Measurements from ENCODE around the gene DQX1.

DQX1 gene

DNA sequence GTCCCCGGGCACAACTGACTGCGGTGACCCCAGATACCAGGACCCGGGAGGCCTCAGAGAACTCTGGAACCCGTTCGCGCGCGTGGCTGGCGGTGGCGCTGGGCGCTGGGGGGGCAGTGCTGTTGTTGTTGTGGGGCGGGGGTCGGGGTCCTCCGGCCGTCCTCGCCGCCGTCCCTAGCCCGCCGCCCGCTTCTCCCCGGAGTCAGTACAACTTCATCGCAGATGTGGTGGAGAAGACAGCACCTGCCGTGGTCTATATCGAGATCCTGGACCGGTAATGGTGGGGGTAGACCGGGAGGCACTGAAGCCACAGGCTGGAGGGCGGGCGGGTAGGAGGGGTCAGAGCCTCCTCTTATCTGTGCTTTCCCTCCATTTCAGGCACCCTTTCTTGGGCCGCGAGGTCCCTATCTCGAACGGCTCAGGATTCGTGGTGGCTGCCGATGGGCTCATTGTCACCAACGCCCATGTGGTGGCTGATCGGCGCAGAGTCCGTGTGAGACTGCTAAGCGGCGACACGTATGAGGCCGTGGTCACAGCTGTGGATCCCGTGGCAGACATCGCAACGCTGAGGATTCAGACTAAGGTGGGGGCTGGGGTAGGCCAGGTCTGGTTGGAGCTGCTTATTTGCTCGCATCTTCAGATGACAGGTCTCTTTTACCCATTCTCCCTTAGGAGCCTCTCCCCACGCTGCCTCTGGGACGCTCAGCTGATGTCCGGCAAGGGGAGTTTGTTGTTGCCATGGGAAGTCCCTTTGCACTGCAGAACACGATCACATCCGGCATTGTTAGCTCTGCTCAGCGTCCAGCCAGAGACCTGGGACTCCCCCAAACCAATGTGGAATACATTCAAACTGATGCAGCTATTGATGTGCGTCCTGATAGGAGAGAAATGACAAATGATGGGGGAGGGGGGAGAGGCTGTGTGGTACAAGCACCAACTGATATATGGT, 4.5 kb upstream of the DQX1 start:
- DNase-seq (ENCODE audit: low spot score) = peak; percentile 54

DNA sequence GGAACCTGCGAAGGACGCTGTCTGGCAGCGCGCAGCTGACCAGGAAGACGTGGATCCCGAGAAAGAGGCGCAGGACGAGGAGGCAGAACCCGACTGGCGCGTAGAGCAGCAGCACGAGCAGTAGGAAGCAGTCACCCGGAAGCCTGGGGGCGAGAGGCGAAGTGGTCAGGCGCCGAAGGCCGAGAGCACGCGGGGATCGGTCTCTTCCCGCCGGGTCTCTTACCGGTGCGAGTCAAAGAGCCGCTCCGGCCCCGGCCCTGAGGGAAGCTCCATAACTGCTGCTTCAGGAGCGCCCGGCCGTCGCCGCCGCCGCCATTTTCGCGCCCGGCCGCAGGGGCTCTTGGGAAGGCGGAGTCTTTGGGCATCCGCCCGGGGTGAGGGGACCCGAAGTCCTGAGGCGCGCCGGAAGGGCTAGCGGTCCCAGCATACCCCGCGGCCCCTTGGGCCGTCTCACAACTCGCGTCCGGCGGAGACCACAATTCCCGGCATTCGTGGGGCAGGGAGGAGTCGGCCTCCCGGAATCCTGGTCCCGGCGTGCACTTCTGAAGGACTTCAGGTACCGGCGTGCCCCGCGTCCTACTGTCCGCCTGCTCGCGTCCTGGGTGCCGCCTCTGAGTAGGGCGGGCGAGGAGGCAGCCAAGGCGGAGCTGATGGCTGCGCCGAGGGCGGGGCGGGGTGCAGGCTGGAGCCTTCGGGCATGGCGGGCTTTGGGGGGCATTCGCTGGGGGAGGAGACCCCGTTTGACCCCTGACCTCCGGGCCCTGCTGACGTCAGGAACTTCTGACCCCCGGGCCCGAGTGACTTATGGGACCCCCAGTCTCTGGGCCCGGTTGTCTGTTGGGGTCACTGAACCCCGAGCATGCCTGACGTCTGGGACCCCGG, 3.6 kb upstream of the DQX1 start, which contains the start of the genes AUP1 and HTRA2:
Gene AUP1 (minus strand): TSS at position 350 of the 882 bp plus-strand sequence. CDS start 77 bp downstream, at position 273.
Gene HTRA2 (plus strand): TSS at position 577 of the 882 bp plus-strand sequence. CDS start 74 bp downstream, at position 651.
- peak; percentile 99 for DNase-seq (ENCODE audit: low spot score)

DNA sequence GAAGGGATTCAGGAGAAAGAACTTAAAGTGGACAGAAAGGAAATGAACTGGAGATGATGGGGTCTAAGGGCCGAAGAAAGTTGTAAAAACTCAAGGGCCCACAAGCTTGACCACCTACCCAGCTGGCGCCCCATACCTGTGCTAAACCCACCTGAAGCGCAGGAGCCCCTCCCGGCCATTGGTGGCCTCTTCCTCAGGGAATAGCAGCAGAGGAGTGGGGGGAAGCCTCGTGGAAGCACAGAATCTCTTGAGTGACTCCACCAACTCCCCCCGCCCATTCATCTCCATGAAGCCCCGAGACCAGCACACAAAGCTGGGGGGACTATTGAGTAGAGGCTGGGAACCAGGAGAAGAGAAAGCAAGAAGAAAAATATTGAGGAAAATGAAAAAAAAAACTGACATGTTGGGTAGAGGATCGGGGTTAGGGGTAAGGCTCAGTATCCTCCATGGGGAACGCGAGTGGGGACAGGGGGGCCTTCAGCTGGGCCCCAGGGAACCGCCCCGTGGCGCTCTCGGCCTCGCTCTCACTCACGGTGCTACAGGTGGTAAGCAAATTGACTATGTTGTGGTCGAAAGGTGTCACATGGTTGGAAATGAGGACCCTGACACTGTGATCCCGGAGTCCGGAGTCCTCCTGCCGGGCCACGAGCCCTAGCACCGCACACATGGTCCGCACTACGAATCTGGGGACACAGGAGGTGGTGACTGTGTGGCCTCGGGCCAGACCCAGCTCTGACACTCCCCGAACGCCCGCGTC, 2.7 kb upstream of the DQX1 start:
- DNase-seq (ENCODE audit: low spot score) = no peak

DNA sequence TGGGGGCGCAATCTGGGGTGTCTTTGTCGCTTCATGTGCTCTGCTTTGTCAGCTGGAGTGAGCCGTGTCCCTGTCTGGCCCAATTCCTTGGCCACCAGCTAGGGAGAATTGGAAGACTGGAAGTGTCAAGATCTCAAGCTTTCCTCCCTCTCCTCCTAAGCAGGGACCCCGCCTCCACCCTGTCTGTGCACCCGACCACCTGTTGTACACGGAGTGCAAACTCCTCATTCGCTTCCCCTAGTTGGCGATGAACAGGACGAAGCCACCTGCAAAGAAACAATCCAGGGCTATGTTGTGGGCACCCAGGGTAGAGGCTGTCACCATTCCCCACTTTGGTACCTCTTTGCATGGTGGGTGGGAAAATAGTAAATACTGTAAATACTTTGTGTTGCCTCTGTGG, 1.7 kb upstream of the DQX1 start:
- DNase-seq (ENCODE audit: low spot score) = no peak

DNA sequence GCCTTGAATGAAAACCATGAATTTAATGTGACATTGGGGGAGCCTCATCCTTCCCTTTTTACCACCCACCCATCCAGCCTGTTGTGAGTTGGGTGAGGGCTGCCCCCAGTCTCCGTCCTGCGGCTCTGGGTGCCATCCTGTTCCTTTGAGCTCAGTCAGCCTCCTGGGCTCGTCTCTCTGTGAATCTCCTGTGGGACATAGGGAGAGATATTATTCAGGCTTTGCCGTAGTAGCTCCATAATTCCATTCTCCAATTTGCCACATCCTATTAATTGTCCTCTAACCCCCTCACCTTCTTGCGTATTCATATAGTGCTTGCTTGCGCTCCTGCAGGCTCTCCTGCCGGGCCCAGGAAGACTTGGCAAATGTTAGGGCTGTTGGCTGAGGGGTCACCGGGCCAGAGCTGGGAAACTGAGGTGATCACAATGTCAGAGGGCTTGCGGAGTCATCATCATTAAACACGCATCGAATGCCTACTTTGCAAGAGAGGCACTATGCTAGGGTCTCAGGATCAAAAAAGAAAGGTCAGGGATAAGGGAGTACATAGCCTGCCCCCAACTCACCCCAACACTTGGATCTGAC, 709 bp upstream of the DQX1 start:
- no peak for DNase-seq (ENCODE audit: low spot score)

DNA sequence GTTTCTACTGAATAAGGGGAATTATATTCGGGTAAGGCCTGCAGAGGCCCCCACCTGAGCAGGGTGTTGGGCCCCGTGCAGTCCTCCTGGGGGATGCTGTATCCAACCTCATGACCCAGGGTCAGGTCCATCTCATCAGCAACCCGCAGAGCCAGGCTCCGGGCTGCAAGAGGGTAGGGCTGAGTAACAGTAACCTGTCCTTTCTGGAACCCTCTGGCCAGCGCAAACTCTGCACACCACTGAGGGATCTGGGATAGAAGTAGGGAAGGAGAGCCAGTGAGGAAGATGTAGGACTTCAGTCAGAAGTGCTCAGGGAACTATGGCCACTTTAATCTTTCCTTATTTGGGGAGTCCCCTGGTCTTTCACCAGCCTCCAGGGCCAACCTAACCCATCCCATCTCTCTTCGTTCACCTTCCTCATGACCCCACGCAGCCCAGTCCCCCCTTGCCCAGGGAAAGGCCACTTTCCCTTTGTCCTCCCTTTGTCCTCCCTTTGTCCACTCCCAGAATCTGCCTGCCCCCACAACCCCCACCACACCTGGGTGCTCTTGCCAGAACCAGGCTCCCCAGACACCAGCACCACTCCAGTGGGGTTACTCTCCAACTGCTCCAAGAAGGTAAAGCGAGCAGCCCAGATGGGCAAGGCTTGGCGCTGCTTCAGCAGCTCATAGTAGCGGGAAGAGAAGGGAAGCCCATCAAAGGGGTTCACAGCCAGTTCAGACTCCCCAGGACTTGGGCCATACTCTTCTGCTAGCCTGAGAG, 895 bp downstream of the DQX1 start:
- no peak for DNase-seq (ENCODE audit: low spot score)

DNA sequence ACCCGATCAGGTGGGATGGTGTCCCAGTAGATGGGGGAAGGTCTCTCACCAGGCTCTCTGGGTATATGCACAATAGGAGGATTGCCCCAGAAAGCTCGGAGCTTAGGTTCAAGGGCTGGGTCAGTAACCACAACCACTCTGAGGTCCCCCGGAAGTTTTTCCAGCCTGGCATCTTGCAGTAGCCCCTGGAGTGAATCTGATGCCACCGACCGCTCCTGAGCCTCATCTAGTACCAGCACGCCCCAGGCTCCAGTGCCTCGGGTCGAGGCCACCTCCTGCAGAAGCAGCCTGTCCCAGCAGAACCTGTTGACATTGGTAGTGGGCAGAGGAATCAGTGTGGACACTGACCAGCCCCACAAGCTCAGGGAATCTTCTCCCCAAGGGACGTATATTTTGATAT, 2.0 kb downstream of the DQX1 start:
- no peak for DNase-seq (ENCODE audit: low spot score)

DNA sequence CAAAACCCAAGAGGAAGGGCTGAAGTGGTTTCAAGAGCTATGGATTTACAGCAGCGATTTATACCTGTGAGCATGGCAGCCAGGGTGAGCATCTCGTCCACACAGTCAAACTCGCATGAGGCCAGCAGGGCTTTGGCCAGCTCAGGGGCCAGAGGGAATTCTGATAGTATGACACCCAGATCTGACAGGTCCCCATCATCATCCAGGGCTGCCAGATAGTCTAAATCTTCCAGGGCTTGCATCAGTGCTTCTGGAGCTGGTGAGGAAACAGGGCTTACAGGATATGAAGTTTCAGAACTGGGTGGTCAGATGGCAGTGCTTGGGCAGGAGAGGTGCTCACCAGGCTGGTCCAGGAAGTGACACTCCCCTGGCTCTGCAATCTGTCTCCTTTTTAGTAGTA, 3.5 kb downstream of the DQX1 start:
- DNase-seq (ENCODE audit: low spot score) = no peak

DNA sequence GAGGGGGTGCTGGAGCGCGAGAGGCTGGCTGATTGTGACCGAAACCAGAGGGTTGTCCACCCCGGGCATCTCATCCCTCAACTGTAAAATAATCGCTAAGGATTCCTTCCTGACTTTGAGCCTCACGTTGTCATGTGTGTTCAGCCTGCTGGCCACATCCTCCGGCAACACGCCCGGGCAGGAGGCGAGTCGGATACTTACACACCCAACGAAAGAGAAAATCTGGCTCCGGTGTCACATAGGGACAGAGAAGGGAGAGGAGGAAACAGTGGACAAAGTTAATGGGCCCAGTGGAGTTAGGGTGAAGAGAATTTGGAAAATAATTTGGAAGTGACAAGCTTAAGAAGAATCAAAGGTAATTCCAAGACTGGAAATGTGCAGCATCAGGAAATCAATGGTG, 9.4 kb downstream of the DQX1 start:
- no peak for DNase-seq (ENCODE audit: low spot score)

DNA sequence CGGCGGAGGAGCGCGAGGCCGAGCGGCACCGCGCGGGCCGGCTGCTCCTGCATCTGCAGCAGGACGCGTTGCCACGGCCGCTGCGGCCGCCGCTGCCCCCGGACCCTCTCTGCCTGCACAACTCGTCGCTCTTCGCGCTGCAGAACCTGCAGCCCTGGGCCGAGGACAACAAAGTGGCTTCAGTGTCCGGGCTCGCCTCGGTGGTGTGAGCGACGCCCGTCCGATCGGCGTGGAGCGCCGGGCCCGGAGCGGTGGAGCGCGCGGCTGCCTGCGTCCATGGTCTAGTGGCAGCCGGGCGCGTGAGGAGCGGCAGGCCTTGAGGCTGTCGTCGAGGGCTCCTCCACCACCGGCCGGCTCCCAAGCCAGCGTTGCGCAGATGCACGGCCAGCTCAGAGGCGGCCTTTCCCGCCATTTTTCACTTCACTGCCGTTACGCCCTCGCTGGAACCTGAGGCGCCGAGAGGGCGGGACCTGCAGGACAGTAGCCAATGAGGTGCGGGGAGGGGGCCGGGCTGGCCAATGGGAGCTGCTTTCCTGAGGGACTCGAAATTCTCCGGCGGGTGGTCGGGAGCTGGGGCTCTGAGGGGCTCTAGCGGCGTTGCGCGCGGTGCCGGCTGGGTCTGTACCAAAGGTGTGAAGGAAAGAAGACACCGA, 9.9 kb downstream of the DQX1 start:
- peak; percentile 92 for DNase-seq (ENCODE audit: low spot score)

DNA sequence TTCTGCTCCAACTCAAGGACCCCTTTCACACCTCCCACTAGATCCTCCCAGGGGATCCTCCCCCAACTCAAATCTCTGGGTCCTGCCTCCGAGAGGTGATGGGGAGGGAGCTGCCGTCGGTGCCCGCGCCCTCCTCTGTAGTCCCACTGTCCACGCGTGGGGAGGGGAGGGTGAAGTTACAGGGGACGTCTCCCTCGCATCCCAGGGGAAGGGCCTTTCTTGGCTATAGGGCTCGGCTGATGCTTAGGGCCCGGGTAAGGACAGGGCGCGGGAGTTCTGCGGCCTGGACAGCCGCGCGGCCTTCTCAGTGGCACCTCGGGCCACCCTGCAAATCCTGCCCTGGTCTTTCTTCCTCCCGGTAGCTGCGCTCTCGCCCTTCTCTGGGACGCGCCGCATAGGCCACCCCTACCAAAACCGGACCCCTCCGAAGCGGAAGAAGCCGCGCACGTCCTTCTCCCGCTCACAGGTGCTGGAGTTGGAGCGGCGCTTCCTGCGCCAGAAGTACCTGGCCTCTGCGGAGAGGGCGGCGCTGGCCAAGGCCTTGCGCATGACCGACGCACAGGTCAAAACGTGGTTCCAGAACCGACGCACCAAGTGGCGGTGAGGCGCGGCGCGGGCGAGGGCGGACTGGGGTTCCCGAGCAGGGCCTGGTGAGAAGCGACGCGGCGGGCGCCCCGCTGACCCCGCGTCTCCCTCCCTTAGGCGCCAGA, 10.6 kb downstream of the DQX1 start:
- no peak for DNase-seq (ENCODE audit: low spot score)

DNA sequence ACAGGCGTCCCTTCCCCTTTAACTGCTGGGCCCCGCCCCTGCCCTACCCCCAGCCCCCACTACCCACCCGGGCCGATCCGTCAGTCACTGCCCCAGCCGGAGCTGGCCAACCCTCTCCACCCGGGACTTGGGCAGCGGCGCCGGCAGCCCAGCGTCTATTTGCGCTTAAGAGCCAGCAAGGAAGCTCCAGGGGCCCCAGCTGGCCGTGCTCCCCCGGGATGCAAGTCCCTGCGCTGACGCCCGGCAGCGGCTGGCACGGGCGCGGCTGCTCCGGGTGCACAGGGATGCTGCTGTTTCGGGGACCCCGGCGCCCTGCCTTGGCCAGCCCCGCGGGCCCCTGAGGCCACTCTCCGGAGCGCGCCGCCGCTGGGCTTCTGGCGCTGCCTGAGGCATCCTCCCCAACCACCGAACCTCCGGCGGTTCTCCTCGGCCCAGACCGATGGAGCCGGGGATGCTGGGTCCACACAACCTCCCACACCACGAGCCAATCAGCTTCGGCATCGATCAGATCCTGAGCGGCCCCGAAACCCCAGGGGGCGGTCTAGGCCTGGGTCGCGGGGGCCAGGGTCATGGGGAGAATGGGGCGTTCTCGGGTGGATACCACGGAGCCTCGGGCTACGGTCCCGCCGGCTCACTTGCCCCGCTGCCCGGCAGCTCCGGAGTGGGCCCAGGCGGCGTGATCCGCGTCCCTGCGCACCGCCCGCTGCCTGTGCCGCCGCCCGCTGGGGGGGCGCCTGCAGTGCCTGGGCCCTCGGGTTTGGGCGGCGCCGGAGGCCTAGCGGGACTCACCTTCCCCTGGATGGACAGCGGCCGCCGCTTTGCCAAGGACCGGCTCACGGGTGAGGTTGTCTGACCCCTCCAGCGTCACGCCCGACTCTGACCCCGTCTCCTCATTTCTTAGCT, 11.4 kb downstream of the DQX1 start, which contains the start of gene TLX2:
Gene TLX2 (plus strand): TSS at position 83 of the 903 bp plus-strand sequence. CDS start 357 bp downstream, at position 440.
- peak; percentile 22 for DNase-seq (ENCODE audit: low spot score)

DNA sequence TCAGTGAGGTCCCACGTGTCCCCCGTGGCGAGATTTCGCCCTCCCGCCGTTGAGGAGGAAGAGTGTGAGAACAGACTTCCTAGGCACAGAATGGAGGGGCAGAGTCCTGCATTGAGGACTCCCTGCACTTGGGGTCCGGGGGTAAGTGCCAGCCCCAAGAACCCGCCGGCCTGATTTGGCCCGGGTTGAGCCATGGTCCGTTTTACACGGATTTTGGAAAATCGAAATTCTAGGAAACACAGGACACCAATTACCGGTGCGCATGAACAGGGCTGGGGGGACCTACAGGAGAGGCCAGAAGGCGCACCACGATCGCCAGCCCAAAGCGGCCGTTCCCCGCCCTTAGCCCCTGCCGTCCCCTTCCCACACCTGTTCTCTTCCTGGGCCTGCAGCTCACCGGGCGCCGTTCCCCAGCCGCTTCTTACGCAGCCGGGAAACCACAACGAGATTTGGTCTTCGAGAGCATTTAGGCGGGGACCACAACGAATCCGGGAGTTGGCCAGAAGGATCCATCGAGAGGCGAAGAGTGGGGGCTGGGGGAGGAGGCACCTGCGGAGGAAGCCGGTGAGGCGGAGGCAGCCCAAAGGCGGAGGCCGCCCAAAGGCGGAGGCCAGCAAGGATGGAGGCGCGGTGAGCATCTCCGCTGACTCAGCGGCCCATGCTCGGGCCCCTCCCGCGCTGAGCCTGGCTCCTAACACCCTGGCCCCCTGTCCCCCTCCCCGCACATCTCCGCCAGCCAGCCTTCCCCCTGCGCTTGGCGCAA, 12.2 kb downstream of the DQX1 start:
- no peak for DNase-seq (ENCODE audit: low spot score)

DNA sequence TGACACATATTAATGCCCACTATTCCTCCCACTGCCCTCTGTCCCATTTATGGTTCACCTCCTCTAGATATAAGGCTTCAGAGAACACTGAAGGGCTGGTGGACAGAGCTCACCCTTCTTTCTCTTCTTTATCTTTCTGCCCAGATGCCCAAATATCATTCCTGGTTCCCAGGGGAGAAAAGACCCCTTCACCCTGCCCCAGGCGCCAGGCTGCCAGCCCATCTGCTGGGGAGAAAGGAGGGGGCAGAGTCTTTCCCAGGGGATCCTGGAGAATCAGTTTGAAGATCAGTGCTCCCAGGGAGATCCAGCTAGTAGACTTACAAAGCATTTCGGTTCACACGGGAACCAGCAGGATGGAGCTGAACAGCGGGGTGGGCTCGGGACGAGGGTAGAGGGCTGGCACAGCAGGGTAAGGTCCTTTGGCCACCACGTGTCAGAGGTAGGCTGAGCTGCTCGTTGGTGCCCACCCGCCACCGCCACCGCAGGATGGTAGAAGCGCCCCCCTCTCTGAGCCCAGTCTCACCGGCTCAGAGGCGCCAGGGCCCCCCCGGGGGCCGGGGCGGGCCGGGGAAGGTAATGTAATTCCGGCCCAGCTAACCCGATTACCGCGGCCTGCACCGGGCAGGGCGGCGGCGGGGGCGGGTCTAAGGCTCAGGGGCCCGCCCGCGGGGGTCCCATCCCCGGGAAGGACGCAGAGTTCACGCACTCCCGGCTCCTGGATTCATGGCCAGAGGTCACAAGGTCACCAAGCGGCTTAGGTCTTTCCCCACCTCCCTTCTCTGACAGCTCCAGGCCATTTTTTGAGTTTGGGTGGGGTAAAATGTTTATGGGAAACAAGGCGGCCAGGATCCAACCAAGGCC, 13.1 kb downstream of the DQX1 start:
- no peak for DNase-seq (ENCODE audit: low spot score)

DNA sequence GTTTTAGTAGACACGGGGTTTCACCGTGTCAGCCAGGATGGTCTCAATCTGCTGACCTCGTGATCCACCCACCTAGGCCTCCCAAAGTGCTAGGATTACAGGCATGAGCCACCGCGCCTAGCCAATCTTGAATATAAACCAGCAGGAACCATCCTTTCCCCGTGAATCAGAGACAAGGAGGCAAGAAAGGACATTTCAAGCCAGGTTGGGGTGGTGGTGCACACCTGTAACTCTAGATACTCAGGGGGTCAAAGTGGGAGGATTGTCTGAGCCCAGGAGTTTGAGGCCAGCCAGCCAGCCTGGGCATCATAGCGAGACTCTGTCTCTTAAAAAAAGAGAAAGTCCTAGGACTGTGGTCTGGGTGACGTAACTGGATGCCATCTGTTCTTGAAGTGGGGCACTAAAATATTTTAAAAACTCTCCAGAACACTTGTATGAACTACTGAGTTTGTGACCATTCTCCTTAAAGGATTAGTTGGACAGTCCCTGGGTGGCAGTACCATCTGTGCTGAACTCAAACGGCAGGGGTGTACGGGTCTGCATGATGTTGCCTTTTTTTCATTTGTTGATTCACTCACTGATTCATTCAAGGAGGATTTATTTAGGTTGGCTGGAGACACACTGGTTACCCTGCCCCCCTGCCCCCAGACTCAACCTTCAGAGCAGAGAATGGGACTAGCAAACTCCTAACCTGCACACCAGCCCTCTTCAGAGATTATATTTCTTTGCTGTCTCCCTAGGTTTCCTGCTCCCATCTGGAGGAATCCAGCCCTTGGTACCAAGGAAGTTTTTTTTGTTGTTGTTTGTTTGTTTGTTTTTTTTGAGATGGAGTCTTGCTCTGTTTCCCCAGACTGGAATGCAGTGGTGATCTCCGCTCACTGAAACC, 14.7 kb downstream of the DQX1 start:
- DNase-seq (ENCODE audit: low spot score) = no peak

DNA sequence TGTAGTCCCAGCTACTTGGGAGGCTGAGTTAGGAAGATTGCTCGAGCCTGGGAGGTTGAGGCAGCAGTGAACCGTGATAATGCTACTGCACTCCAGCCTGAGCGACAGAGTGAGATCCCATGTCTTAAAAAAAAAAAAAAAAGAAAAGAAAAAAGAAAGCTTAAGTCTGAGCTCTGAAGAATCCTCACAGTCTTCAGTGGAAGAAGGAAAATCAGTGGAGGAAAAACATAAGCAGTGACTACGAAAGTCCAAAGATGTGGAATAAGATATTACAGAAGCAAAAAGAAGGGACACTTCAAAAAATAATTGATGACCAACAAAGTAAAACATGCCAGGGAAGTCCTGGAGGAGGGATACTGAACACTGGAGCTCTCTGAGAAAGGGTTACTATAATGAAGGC, 15.8 kb downstream of the DQX1 start:
- DNase-seq (ENCODE audit: low spot score) = no peak
